ENCODE data around the gene CSNK2A3. TPM values are rescaled to one million over a fixed set of nuclear protein-coding genes. Genes with fewer than 3 reads are reported as not detected.

The CSNK2A3 gene
- total and polyA plus RNA-seq, 9 of the 15 experiments (the other 6 are each of a cell fraction or from before 2014, with no cell fraction given): 0.33 to 6.1 (median 1.8) TPM

- TF ChIP-seq CHAMP1 (IDR thresholded peaks at IDR 0.05) (no peak), AFF1 (IDR thresholded peaks at IDR 0.05; ENCODE audit: low read depth in 1 of 2, partially characterized antibody in 2 of 2) (no peak), MEF2D (tag; conservative IDR thresholded peaks at IDR 0.05; ENCODE audit: low read depth) (no peak), BDP1 (IDR thresholded peaks at IDR 0.05; ENCODE audit: insufficient read depth, insufficient read length) (no peak), SREBF1 (IDR thresholded peaks at IDR 0.05; ENCODE audit: borderline replicate concordance, low read depth, low read length) (no peak), RBM17 (IDR thresholded peaks at IDR 0.05; ENCODE audit: borderline replicate concordance, low read depth, low read length) (no peak), RAD21 (CRISPR knock-in tag; conservative IDR thresholded peaks at IDR 0.05 in 1 of 2, IDR thresholded peaks at IDR 0.05 in 1 of 2) (no peak)
Measured at GRCh38 chr11:11318461-11318860, 34.6 kb downstream of the CSNK2A3 start (continued).

Measured in K562 (cell line).